HG03439 (cell line): Measurements from ENCODE around the gene UROC1.

Experiments
- ATAC-seq: cut with Tn5 transposase; IDR thresholded peaks from one replicate; pipeline ENCODE4 v1.9.1; 2021; ENCODE audit warnings: mild to moderate bottlenecking, moderate library complexity; ENCODE audit not compliant: unreplicated experiment

Gene UROC1

DNA sequence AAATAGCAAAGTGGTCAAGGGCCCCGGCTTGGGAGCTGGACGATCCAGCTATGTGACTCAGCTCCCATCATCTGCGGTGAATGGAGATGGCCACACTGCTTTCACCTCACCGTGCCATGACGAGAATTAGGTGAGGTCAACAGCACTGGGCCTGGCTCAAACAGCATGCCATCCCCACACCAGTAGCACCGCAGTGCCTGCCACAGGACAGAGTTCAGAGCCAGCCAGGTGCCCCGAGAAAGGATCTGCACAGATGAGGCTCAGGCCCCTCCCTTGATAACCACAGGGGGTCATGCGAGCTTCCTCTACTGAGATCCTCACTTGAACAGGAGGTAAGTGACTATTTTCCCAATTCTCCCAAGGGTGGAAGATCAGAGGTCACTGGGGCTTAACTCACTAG, 71.3 kb downstream of the UROC1 start:
- no peak for ATAC-seq

DNA sequence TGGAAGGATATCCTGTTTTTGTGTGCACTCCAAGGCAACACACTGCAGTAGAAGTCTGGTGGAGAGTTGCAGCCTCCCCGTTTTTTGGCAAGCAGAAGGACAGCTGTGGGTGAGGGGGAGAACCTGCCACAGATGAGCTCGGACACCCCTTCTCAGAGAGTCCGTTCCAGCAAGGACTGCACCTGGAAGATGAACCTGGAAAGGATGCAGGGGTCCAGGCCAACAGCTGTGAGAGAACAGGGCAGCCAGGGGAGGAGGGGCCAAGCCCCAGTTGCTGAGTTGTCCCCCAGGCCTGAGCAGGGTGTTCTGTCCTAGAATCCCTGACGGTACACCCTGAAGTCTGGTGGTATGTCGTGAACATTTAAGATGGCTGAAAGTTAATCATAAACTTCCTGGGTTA, 72.1 kb downstream of the UROC1 start:
- ATAC-seq, result no peak

DNA sequence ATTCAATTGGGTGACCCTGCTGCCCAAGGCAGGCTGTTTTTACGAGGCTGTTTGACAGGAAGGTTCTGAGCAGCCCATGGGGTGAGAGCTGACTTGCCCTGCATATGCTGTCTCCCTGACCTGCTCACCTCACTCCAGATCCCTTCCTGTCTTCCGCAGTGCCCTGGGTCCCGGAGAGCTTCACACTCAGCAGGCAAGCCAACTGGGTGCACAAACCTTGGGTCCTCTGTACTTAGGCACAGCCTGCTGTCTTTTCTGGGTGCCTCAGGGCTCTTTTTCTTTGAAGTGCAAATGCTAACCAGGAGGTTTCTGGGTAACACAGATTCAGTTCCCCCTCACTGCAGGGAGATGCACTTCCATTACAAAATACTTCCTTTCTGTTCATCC, 74.7 kb downstream of the UROC1 start:
- ATAC-seq, result no peak

DNA sequence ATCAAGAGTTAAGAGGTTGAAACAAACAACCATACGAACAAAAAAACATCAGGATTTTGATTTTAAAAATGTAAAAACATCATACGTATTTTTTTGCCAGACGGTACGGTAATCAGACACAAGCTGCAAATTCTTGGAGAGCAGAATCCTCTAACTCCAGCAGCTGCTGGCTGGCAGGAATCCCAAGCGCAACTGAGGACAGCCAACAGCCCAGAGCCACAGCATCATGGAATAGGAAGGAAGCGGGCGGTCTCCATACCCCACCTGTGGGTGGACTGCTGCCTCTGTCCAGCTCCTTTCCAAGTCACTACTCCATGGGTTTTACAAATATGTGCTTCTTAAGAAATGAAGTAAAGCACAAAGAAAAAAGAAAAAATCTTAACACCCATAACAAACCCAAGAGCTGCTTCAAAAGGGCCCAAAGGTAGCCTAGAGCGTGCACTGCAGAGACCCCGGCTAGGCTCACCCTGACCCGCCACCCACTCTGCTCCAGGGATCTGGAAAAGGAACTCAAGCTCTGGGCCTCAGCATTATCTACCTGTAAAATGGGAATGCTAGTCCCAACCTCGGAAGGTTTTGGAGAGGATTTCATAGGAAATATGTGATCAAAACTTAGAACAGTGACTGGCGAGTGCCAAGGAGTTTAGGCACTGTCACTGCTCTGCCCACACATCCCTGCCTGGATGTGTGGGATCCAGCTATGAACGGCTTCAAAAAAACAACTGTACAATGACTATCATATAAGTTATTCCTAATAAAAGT, 75.3 kb downstream of the UROC1 start:
- no peak for ATAC-seq

DNA sequence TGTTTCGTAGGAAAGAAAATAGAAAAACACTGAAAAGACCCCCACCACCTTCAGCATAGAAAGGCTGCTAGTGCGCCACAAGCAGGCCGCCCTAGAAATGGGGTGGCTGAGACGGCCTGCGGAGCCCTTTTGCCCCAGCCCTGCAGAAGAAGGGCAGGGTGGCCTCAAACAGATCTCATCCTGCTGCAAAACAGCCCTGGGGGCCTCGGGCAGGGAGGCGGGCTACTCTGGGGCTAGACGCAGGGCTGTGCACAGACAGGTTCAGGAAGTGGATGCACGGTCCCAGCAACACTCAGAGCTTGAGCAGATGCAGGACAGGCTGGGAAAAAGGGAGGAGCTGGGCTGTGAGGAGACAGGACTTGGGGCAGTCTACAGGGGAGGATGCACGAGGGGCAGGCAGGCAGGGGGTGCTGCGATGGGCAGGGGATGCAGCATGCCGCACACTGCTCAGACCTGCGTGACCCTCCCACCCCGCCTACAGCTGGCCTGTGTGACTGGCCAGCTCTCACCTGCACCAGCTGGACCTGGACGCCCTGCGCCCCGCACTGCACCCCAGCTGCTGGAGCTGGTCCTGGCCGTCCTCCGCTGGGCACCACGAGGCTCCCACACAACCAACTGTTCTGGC, 76.2 kb downstream of the UROC1 start:
- no peak for ATAC-seq

DNA sequence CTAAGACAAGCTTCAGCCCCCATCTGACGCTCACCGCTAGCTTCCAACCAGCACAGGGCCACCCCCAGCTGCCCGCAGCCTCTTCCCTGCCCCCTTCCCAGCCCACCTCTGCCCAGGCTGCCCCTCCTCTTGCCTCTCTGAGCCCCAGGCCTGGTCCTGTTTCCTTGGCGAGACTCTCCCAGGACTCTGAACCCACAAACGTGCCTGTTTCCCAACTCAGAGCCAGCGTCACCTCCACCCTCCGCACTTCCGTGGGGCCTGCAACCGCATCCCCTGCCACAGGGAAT, 76.9 kb downstream of the UROC1 start:
- ATAC-seq, result no peak

DNA sequence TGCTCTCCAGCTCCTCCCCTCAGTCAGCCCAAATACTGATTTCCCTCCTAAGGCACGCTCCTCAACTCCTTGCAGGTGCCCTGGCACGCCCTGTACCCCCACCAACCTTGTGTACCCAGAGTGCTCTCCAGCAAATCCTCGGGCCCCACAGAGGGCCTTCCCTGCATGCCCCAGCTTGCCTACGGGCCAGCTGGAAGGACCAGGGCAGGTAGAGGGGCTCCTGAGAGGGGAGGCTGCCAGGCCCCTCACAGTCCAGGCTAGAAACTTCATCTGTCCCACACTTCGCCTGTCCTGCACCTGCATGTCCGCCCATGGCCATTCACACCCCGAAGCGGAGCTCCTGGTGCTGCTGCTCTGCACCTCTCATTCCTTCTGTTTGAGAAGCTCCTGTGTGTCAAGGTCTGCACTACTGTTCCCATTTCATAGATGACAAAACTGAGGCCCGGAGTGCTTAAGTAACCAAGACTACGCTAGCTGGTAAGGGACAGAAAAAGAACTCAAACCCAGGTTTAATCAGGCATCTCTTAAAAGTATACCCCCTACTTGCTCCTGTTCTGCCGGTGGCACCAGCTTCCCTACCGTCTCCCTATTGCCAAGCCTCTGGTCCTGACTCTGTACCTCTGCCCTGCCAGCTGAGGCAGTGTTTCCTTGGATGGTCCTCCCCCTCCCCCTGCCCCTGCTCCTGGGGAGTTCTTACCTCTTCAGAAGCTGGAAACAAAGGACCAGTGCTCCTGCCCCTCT, 77.4 kb downstream of the UROC1 start:
- no peak for ATAC-seq

DNA sequence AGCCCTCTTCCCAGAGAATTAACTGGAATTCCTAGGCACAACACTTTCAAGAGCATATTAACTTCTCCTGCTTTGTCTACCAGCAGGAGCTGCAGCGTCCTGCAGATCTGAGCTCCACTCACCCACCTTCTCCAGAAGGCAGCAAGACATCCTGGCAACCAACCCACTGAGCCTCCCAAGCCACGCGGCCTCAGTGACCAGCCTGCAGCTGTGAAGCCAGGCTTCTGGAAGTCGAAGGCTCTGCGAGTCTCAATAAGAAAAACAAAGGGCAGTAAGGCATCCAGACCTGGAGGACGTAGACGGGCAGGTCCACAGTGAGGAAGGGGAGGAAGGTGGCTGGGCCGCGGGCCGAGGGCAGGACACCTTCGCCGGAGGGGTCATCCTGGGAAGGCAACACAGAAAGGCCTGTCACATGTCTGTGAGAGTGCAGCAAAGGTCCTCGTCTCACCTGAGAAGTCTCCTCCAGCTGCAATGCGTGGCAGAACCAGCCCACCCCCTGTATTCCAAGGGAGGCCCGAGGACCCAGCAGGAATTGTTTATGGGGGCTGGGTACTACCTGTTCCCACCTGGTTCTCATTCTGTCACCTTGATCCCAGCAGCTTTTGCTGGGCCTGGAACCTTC, 78.1 kb downstream of the UROC1 start:
- ATAC-seq, result no peak

DNA sequence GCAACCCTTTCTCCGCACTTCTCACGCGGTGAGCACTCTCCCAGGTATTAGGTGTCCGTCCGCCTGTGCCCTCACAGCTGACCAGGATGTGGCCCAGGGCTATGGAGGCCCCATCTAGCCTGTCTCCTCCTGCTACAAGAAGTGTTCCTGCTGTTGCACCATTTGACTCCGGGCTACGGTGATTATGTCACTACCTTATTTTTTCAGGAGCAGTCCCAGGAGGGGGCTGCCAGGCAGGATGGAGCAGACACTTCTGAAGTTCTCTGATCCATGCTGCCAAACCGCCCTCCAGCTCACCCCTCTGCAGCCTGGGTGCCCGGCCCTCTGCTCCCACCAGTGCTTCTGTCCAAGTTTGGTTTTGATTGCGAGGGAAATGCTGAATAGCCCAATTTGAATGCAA, 78.8 kb downstream of the UROC1 start:
- ATAC-seq, result no peak

DNA sequence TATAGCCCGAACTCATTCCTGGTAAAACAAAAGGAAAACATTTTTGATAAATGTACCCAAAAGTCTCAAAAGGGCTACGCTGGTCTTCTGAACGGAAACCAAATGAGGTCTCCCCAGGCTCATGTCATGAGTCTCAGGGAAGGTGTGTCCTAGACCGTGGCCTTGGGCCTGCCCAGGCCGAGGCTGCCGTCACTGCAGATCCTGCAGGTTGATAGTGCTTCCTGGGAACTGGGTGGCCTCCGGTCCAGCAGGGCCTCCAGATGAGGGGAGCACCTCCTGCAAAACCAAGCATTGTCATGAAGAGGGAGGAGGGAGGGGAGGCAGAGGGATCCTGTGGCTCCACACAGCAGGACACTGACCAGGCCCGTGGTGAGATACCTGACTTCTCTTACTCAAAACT, 79.4 kb downstream of the UROC1 start:
- no peak for ATAC-seq

DNA sequence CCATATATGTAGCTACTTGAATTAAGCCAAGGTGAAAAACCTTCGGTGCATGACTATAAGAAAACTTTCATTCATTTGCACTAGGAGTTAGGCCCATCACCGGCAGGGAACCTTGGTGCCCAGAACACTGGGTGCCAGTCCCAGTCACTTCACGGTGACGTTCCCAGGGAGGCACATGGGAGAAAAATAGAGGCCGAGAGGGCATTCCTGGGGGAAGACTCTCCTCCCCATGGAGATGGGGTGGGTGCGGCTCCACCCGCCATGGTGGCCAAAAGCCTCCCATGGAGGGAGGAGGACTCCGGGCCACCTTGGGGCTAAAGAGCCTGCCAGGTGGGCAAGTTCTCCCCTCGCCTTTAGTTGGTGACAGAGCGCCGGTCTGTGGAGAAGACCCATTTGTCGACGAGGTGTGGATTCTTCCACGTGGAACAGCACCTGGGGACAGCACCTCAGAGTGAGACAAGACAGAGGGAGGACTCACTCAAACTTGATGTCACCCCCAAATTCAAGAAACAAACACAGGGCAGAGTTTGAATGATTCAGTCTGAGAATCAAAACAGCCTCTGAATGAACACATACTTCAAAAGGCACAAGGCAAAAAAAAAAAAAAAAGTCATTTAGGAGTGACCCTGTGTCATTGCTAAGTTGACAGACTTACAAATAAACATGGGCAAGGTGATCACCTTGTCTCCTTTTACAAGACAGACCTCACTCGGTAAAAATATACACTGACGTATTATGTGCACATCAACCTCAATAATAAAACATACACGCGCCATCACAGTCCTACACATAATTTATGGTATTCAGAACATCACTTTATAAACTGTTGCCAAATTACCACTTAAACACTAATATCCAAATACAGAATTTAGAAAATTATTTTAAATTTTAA, 80.5 kb downstream of the UROC1 start:
- no peak for ATAC-seq

DNA sequence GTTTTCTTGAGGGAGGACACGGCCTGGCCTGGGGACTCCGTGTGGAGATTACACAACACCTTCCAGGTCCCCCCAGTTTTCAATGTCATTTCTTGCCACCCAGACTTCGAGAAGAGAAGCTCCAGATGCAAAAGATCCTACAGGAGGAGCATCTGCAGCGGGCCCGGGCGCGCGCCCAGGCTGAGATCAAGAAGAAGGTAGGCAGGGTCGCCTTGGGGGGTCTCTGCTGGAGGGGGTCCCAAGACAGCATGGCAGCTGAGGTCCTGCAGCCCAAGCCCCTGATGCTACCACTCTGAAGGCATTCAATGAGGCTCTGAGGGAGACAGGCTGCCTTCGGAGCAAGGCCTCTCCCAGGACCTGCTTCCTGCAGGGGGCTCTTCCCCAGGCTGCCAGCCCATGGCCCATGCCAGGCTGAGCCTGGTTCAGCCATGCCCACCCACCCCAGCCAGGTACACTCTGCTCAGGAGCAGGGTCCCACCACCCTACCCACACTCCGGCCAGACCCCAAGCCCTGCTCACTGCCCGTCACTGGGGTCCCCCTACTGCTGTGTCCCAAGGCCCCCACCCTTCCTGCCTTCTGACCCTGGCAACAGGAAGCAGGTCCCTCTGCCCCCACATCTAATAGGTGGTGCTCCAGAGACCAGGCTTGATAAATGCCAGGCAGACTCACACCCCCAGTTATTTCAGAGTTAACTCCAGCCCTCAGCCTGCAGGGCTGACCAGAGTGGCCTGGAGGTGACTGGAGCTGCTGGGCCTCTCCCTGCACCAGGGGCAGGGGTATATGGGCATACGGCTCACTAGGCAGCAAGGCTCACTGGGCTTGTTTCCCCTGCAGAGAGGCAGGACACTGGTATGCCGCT, 81.9 kb downstream of the UROC1 start:
- no peak for ATAC-seq

DNA sequence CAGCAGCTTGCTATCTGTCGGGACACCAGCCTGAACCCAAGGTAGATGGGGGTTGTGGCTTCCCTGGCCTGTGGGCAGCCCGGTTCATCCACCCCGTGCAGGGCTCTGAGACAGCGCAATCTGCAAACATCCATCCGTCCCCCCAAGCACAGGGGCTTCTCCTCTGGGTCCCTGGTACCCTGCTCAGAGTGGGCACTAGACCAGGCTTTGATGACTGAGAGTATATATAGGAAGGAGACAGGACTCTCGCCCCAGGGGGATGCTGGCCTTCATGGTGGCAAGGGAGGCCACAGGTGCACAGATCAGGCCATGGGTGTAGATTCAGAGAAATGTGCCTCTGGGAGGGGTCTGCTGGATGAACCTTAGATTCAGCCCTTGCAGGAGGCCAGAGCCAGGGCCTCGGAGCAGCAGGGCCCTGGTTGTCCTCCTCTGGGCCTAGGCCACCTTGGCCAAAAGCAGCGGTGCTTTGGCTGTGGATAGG, 82.6 kb downstream of the UROC1 start:
- no peak for ATAC-seq

DNA sequence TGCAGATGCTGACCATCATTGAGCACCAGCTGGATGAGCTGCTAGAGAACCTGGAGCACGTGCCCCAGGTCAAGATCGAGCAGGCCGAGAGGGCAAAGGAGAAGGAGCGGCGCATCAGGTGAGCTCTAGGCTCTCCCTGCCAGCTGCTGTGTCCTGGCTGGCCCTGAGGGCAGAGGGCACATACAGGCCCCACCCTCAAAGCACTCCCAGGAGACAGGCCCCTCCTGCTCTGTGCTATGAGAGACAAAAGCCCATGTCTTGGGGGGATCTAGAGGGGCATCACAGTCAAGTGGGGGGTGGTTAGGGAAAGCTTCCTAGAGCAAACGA, 83.3 kb downstream of the UROC1 start:
- no peak for ATAC-seq

DNA sequence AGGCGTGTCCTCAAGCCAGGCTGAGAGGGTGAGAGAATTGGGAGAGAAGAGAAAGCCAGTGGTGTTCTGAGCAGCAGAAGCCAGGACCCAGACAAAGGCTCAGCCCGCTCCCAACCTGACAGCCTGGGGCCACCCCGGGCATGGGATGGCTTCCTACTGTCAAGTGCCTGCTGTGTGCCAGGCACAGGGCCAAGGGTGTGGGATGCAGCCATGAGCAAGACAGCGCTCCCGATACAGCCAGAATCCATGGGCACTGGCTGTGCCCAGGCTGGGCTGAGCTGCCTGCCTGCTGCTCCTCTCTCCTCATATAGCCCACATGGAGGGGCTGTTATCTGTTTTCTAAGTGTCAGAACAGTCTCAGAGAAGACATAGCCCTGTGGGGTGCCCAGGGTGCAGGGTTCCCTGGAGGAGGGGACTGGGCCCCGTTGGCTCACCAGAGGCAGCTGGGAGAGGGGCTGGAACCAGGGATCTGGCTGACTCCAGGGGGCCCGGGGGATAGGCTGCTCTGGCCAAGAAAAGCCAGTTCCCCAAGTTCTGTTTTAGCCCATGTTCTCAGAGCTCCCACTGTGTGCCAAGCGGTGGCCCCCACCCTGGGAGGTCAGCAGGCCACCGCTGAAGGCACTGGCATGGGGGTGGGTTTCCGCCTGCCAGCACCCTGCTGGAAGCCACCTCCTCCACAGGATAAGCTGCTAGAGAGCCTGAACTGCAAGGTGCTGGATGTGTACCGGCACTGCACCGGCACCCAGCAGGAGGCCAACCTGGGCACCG, 83.9 kb downstream of the UROC1 start:
- no peak for ATAC-seq

DNA sequence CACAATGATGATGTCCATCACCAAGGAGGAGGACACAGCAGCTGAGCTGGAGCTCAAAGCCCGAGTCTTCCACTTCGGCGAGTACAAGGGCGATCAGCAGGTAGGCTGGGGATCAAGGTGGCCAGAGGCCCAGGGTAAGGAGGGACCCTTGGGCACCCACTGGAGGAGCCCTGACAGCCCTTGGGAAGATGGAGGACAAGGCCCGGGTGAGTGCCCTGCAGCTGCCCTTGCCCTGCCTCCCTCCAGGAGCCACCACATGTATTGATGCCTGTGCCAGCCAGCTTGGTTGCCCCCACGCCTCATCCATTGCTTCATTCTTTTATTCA, 84.5 kb downstream of the UROC1 start:
- no peak for ATAC-seq

DNA sequence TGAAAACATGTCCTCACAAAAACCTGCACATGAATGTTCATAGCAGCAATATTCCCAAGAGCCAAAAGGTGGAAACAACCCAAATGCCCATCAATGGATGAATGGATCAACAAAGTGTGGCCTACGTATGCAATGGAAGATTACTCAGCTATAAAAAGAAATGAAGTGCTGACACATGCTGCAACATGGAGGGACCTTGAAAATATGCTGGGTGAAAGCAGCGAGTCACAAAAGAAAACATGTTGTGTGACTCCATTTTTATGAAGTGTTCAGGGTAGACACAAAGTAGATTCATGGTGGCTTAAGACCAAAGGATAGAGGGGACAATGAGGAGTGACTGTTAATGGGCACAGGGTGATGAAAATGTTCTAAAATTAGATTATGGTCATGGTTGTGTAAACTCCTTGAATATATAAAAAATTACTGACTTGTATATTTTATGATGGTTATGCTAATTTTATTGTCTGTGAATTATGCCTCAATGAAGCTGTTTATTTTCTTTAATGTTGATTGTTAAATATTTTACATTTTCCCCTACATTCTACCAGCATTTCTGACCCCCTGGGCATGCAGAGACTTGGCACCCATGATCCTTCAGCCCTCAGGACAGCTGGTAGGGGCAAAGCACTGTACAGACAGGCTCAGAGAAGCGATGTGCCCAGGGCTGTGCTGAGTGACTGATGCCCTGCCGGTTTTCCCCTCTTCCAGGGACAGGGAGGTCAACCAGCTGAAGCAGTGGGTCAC, 85.0 kb downstream of the UROC1 start:
- ATAC-seq, result no peak
